Upper lobe of right lung (tissue), 1 donor: ENCODE measurements around the gene SUB1. TPM values are rescaled to one million over a fixed set of nuclear protein-coding genes. Genes with fewer than 3 reads are reported as not detected.

Experiments
- ATAC-seq: fragments of 200-7000 bp; cut with Tn5 transposase; one replicate; pipeline ENCODE4 v1.9.1; 2020; ENCODE audit warnings: mild to moderate bottlenecking, moderate library complexity
- DNase-seq: peaks from one replicate; pipeline ENCODE4 v3.0.0-alpha.2; 2020
- H3K27ac ChIP-seq: fragments of 200-600 bp; one replicate; pipeline ENCODE4 v1.8.0; 2022
- H3K27me3 ChIP-seq: fragments of 200-600 bp; one replicate; pipeline ENCODE4 v1.8.0; 2022; ENCODE audit warnings: mild to moderate bottlenecking
- H3K36me3 ChIP-seq: fragments of 200-600 bp; one replicate; pipeline ENCODE4 v1.8.0; 2022
- H3K4me1 ChIP-seq: fragments of 200-600 bp; one replicate; pipeline ENCODE4 v1.8.0; 2022
- H3K4me3 ChIP-seq: fragments of 200-600 bp; one replicate; pipeline ENCODE4 v1.8.0; 2022; ENCODE audit warnings: mild to moderate bottlenecking
- H3K9me3 ChIP-seq: fragments of 200-600 bp; one replicate; pipeline ENCODE4 v1.8.0; 2022
- CTCF ChIP-seq: fragments of 200-600 bp; IDR thresholded peaks from one replicate; pipeline ENCODE4 v1.8.0; 2022; ENCODE audit warnings: antibody characterized with exemption
- intact Hi-C: fragments of 100-400 bp; cut with DNase I; formaldehyde crosslinking; loops from one replicate; pipeline ENCODE4 v1.11.0; 2022
- total RNA-seq: library from RNA; stranded (reverse); fragmentation: NEBNext Ultra II Directional; extraction: Animal tissue kit (Norgen Biotek cat#: 25700); gene quantifications from one replicate; pipeline ENCODE4 v1.2.1, GENCODE V29; 2021
- donor health status: DM: no; HTN: yes; CAD: no; lungs with severe emphysema.

The SUB1 gene
- total RNA-seq, 1 donor from 2014 or later = 142 TPM

- no peak for TF ChIP-seq CTCF
- Histone ChIP-seq H3K9me3 (no peaks in the 10 kb centered on the region), H3K27me3 (no peaks in the 10 kb centered on the region), H3K4me1 (no peaks in the 10 kb centered on the region), H3K36me3 (no peaks in the 10 kb centered on the region), H3K27ac (no peak overlapping the region), H3K4me3 (no peak overlapping the region)
- intact Hi-C loops = no loop called here
- ATAC-seq (no peak), DNase-seq (no peak)
These were observed 44.1 kb upstream of the SUB1 start for GRCh38 chr5:32541241-32541640.

- DNase-seq = no peak
- no peak for TF ChIP-seq CTCF
- no peaks in the 10 kb centered on the region for H3K36me3 ChIP-seq
- no peak overlapping the region for H3K27ac ChIP-seq
- H3K4me3 ChIP-seq = no peak overlapping the region
- ATAC-seq = no peak
- no peaks in the 10 kb centered on the region for H3K4me1 ChIP-seq
- no peaks in the 10 kb centered on the region for H3K9me3 ChIP-seq
- H3K27me3 ChIP-seq = no peaks in the 10 kb centered on the region
- intact Hi-C loops = no loop called here
These were observed 42.9 kb upstream of the SUB1 start for GRCh38 chr5:32542216-32543059.

- H3K36me3 ChIP-seq = no peaks in the 10 kb centered on the region
- intact Hi-C loops = no loop called here
- no peak for TF ChIP-seq CTCF
- DNase-seq (no peak), ATAC-seq (no peak)
- no peaks in the 10 kb centered on the region for H3K4me1 ChIP-seq
- no peaks in the 10 kb centered on the region for H3K9me3 ChIP-seq
- H3K27me3 ChIP-seq = no peaks in the 10 kb centered on the region
- no peak overlapping the region for H3K27ac ChIP-seq
- no peak overlapping the region for H3K4me3 ChIP-seq
These were observed 42.1 kb upstream of the SUB1 start for GRCh38 chr5:32543291-32543690.

GRCh38 chr5:32545102-32545800 lies 40.1 kb upstream of the SUB1 start:
- no peak overlapping the region for H3K4me3 ChIP-seq
- ATAC-seq (no peak), DNase-seq (no peak)
- intact Hi-C loops = no loop called here
- no peaks in the 10 kb centered on the region for H3K36me3 ChIP-seq
- no peaks in the 10 kb centered on the region for H3K4me1 ChIP-seq
- H3K9me3 ChIP-seq = no peaks in the 10 kb centered on the region
- H3K27me3 ChIP-seq = no peaks in the 10 kb centered on the region
- no peak for TF ChIP-seq CTCF
- no peak overlapping the region for H3K27ac ChIP-seq

GRCh38 chr5:32551194-32551593 lies 34.2 kb upstream of the SUB1 start:
- no peak for TF ChIP-seq CTCF
- H3K27ac ChIP-seq = no peak overlapping the region
- H3K27me3 ChIP-seq = no peaks in the 10 kb centered on the region
- DNase-seq (no peak), ATAC-seq (no peak)
- intact Hi-C loops = no loop called here
- no peaks in the 10 kb centered on the region for H3K9me3 ChIP-seq
- no peak overlapping the region for H3K4me3 ChIP-seq
- no peaks in the 10 kb centered on the region for H3K36me3 ChIP-seq
- no peaks in the 10 kb centered on the region for H3K4me1 ChIP-seq
